ENCODE results near the gene PUM1.

The PUM1 gene

DNA sequence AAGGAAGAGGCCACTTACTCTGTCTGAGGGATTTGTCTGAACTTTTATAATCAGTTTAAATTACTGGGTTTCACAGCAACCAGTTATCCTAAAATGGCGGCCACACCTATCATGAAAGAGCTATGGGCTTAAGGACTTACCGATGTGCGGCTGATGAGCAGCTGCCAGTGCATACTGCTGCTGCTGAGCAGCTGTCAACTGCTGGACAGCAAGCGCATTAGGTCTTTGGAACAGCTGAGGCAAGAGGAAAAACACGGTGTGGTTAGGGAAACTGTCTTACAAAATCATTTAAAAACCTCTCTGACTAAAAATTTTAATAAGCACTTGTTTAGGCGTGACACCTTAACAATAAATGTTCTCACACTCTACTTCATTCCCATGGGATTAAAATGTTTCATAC, 84.3 kb downstream of the PUM1 start:
- no peak overlapping the region for H3K4me3 ChIP-seq (ENCODE audit: low read length)
- H3K4ac ChIP-seq (ENCODE audit: low read depth, low read length), result no peak overlapping the region
- H3K18ac ChIP-seq (ENCODE audit: low read length), result no peak overlapping the region
- no peak overlapping the region for H3K27ac ChIP-seq (ENCODE audit: low read depth, low read length)
- no peak overlapping the region for H3K23ac ChIP-seq (ENCODE audit: low read length)
- H4K8ac ChIP-seq (ENCODE audit: low read depth, low read length), result no peak overlapping the region
- WGBS (ENCODE audit: extremely low coverage, insufficient coverage, low lambda C conversion rate), result no CpG with 5 or more reads among the region's 6 CpGs
- H3K56ac ChIP-seq (ENCODE audit: low read length), result no peak overlapping the region
- H2BK15ac ChIP-seq (replicated peaks; ENCODE audit: low read depth), result no peak overlapping the region
- no peaks in the 10 kb centered on the region for H3K27me3 ChIP-seq (ENCODE audit: insufficient read depth, low read length, poor library complexity)
- no peak overlapping the region for H2BK120ac ChIP-seq (ENCODE audit: low read depth, low read length)
- no peak overlapping the region for H2AK5ac ChIP-seq (ENCODE audit: low read length)
- no peaks in the 10 kb centered on the region for H3K4me1 ChIP-seq (ENCODE audit: control insufficient read depth, low read depth, low read length)
- no peak overlapping the region for H4K5ac ChIP-seq (ENCODE audit: low read length)
- H3K79me2 ChIP-seq (ENCODE audit: control insufficient read depth, insufficient read depth, low read length), result peaks cover 44% of the 10 kb centered on the region
- H3K36me3 ChIP-seq (ENCODE audit: control insufficient read depth, insufficient read depth, low read length), result peaks cover 2% of the 10 kb centered on the region
- H3K9ac ChIP-seq (ENCODE audit: low read length), result no peak overlapping the region
- H2BK5ac ChIP-seq (ENCODE audit: low read length), result no peak overlapping the region
- no peak overlapping the region for H3K4me2 ChIP-seq (ENCODE audit: low read length)
- H3K79me1 ChIP-seq (ENCODE audit: low read length), result peaks cover 20% of the 10 kb centered on the region
- DNase-seq, result no peak

DNA sequence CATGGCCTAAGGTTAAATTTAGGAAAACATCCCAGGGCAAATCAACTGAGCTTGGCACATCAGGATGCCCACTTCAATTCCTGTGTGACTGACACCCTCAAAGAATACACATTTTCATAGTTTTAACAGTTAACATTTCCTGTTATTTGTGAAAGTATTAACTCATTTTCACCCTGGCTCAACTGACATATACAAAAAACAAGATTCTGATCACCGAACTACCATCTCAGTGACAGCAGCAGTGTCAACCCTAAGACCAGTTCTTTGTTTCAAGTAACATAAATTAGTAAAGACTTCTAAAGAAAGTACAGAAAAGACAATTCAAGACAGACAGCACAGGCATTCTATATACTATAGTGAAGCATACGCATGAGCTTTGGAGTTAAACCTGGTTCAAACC, 88.0 kb downstream of the PUM1 start:
- H2BK120ac ChIP-seq (ENCODE audit: low read depth, low read length), result no peak overlapping the region
- H2BK15ac ChIP-seq (replicated peaks; ENCODE audit: low read depth), result no peak overlapping the region
- H3K23ac ChIP-seq (ENCODE audit: low read length), result no peak overlapping the region
- no peak overlapping the region for H2BK5ac ChIP-seq (ENCODE audit: low read length)
- H3K27ac ChIP-seq (ENCODE audit: low read depth, low read length), result no peak overlapping the region
- DNase-seq, result no peak
- H4K5ac ChIP-seq (ENCODE audit: low read length), result no peak overlapping the region
- H3K36me3 ChIP-seq (ENCODE audit: control insufficient read depth, insufficient read depth, low read length), result peaks cover 2% of the 10 kb centered on the region
- no peaks in the 10 kb centered on the region for H3K4me1 ChIP-seq (ENCODE audit: control insufficient read depth, low read depth, low read length)
- H3K4me3 ChIP-seq (ENCODE audit: low read length), result no peak overlapping the region
- H4K8ac ChIP-seq (ENCODE audit: low read depth, low read length), result no peak overlapping the region
- no peak overlapping the region for H3K4me2 ChIP-seq (ENCODE audit: low read length)
- no peak overlapping the region for H3K9ac ChIP-seq (ENCODE audit: low read length)
- no peak overlapping the region for H3K4ac ChIP-seq (ENCODE audit: low read depth, low read length)
- H3K79me2 ChIP-seq (ENCODE audit: control insufficient read depth, insufficient read depth, low read length), result peaks cover 21% of the 10 kb centered on the region
- no peaks in the 10 kb centered on the region for H3K27me3 ChIP-seq (ENCODE audit: insufficient read depth, low read length, poor library complexity)
- peaks cover 18% of the 10 kb centered on the region for H3K79me1 ChIP-seq (ENCODE audit: low read length)
- H3K18ac ChIP-seq (ENCODE audit: low read length), result no peak overlapping the region
- H3K56ac ChIP-seq (ENCODE audit: low read length), result no peak overlapping the region
- no CpG with 5 or more reads among the region's 2 CpGs for WGBS (ENCODE audit: extremely low coverage, insufficient coverage, low lambda C conversion rate)
- no peak overlapping the region for H2AK5ac ChIP-seq (ENCODE audit: low read length)

DNA sequence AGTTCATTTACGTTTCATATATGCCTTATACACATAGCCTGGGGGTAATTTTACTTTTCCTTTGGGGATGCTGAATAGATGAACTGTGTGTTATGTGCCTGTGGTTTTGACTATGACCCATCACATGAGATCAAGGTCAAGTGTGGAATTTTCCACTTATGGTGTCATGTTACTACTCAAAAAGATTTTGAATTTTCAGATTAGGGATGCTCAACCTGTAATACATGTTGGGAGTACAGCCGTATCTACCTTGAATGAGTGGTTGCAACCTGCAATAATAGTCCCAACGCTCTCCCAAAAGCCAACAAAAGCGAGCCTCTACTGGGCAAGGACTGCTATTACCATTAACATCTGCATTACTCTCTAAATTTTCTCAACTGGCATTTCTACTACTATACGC, 88.4 kb downstream of the PUM1 start:
- peaks cover 18% of the 10 kb centered on the region for H3K79me2 ChIP-seq (ENCODE audit: control insufficient read depth, insufficient read depth, low read length)
- no peak overlapping the region for H2BK5ac ChIP-seq (ENCODE audit: low read length)
- H3K27ac ChIP-seq (ENCODE audit: low read depth, low read length), result no peak overlapping the region
- no peak overlapping the region for H3K56ac ChIP-seq (ENCODE audit: low read length)
- H3K27me3 ChIP-seq (ENCODE audit: insufficient read depth, low read length, poor library complexity), result no peaks in the 10 kb centered on the region
- no peak overlapping the region for H3K23ac ChIP-seq (ENCODE audit: low read length)
- H3K4ac ChIP-seq (ENCODE audit: low read depth, low read length), result no peak overlapping the region
- H2BK15ac ChIP-seq (replicated peaks; ENCODE audit: low read depth), result no peak overlapping the region
- H4K5ac ChIP-seq (ENCODE audit: low read length), result no peak overlapping the region
- H3K4me2 ChIP-seq (ENCODE audit: low read length), result no peak overlapping the region
- no peak overlapping the region for H2AK5ac ChIP-seq (ENCODE audit: low read length)
- peaks cover 2% of the 10 kb centered on the region for H3K36me3 ChIP-seq (ENCODE audit: control insufficient read depth, insufficient read depth, low read length)
- no peak overlapping the region for H3K18ac ChIP-seq (ENCODE audit: low read length)
- no CpG with 5 or more reads among the region's 5 CpGs for WGBS (ENCODE audit: extremely low coverage, insufficient coverage, low lambda C conversion rate)
- H3K4me1 ChIP-seq (ENCODE audit: control insufficient read depth, low read depth, low read length), result no peaks in the 10 kb centered on the region
- H3K79me1 ChIP-seq (ENCODE audit: low read length), result peaks cover 15% of the 10 kb centered on the region
- no peak overlapping the region for H3K4me3 ChIP-seq (ENCODE audit: low read length)
- H4K8ac ChIP-seq (ENCODE audit: low read depth, low read length), result no peak overlapping the region
- peak; percentile 25 for DNase-seq
- H3K9ac ChIP-seq (ENCODE audit: low read length), result no peak overlapping the region
- H2BK120ac ChIP-seq (ENCODE audit: low read depth, low read length), result no peak overlapping the region

DNA sequence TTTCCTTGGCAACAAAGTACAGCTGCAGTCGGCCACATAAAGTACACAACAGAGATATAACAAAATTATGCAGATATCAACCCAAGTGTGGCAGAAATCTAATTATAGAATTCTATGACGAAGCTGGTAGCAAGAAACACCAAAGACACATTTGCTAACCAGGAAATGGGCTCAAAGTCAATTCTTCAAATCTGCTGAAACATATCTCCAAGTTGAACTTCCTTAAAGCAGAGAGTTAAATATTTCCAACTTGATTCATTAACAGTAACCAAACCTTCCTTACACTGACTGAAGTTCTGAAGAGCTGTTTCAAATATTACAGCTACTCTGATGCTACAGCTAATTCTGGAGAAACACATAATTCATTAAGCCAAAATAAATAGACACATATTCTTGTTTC, 89.4 kb downstream of the PUM1 start:
- no peak overlapping the region for H3K56ac ChIP-seq (ENCODE audit: low read length)
- peaks cover 15% of the 10 kb centered on the region for H3K79me1 ChIP-seq (ENCODE audit: low read length)
- no peak overlapping the region for H3K9ac ChIP-seq (ENCODE audit: low read length)
- H3K27ac ChIP-seq (ENCODE audit: low read depth, low read length), result no peak overlapping the region
- no peak overlapping the region for H3K4me2 ChIP-seq (ENCODE audit: low read length)
- H3K4ac ChIP-seq (ENCODE audit: low read depth, low read length), result no peak overlapping the region
- H3K23ac ChIP-seq (ENCODE audit: low read length), result no peak overlapping the region
- H3K27me3 ChIP-seq (ENCODE audit: insufficient read depth, low read length, poor library complexity), result no peaks in the 10 kb centered on the region
- no CpG with 5 or more reads among the region's 2 CpGs for WGBS (ENCODE audit: extremely low coverage, insufficient coverage, low lambda C conversion rate)
- DNase-seq, result no peak
- H3K36me3 ChIP-seq (ENCODE audit: control insufficient read depth, insufficient read depth, low read length), result peaks cover 2% of the 10 kb centered on the region
- no peak overlapping the region for H4K5ac ChIP-seq (ENCODE audit: low read length)
- peaks cover 16% of the 10 kb centered on the region for H3K79me2 ChIP-seq (ENCODE audit: control insufficient read depth, insufficient read depth, low read length)
- H3K4me3 ChIP-seq (ENCODE audit: low read length), result no peak overlapping the region
- H2BK15ac ChIP-seq (replicated peaks; ENCODE audit: low read depth), result no peak overlapping the region
- no peak overlapping the region for H2AK5ac ChIP-seq (ENCODE audit: low read length)
- H2BK120ac ChIP-seq (ENCODE audit: low read depth, low read length), result no peak overlapping the region
- no peak overlapping the region for H3K18ac ChIP-seq (ENCODE audit: low read length)
- no peaks in the 10 kb centered on the region for H3K4me1 ChIP-seq (ENCODE audit: control insufficient read depth, low read depth, low read length)
- H4K8ac ChIP-seq (ENCODE audit: low read depth, low read length), result no peak overlapping the region
- H2BK5ac ChIP-seq (ENCODE audit: low read length), result no peak overlapping the region

DNA sequence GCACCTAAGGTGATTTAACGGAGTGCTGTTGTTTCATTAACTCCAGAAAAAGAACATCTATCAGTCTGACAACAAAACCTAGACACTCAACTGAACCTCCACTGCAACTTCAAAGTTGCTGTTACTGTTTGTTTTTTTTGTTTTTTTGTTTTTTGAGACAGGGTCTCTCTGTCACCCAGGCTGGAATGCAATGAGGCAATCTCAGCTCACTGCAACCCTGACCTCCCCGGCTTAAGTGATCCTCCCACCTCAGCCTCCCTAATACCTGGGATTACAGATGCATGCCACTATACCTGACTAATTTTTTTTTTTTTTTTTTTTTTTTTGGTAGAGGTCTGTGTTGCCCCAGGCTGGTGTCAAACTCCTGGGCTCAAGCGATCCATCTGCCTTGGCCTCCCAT, 90.3 kb downstream of the PUM1 start:
- H3K18ac ChIP-seq (ENCODE audit: low read length), result no peak overlapping the region
- H3K36me3 ChIP-seq (ENCODE audit: control insufficient read depth, insufficient read depth, low read length), result peaks cover 2% of the 10 kb centered on the region
- no peak overlapping the region for H3K4me3 ChIP-seq (ENCODE audit: low read length)
- no peaks in the 10 kb centered on the region for H3K27me3 ChIP-seq (ENCODE audit: insufficient read depth, low read length, poor library complexity)
- H3K27ac ChIP-seq (ENCODE audit: low read depth, low read length), result no peak overlapping the region
- no peak overlapping the region for H2BK5ac ChIP-seq (ENCODE audit: low read length)
- H3K4me1 ChIP-seq (ENCODE audit: control insufficient read depth, low read depth, low read length), result no peaks in the 10 kb centered on the region
- no peak overlapping the region for H4K8ac ChIP-seq (ENCODE audit: low read depth, low read length)
- H3K9ac ChIP-seq (ENCODE audit: low read length), result no peak overlapping the region
- H3K23ac ChIP-seq (ENCODE audit: low read length), result no peak overlapping the region
- WGBS (ENCODE audit: extremely low coverage, insufficient coverage, low lambda C conversion rate), result no CpG with 5 or more reads among the region's 3 CpGs
- H3K4ac ChIP-seq (ENCODE audit: low read depth, low read length), result no peak overlapping the region
- H2BK120ac ChIP-seq (ENCODE audit: low read depth, low read length), result no peak overlapping the region
- peaks cover 14% of the 10 kb centered on the region for H3K79me1 ChIP-seq (ENCODE audit: low read length)
- no peak overlapping the region for H3K4me2 ChIP-seq (ENCODE audit: low read length)
- no peak overlapping the region for H3K56ac ChIP-seq (ENCODE audit: low read length)
- no peak overlapping the region for H4K5ac ChIP-seq (ENCODE audit: low read length)
- DNase-seq, result peak; percentile 55
- no peak overlapping the region for H2AK5ac ChIP-seq (ENCODE audit: low read length)
- no peak overlapping the region for H2BK15ac ChIP-seq (replicated peaks; ENCODE audit: low read depth)
- peaks cover 16% of the 10 kb centered on the region for H3K79me2 ChIP-seq (ENCODE audit: control insufficient read depth, insufficient read depth, low read length)

DNA sequence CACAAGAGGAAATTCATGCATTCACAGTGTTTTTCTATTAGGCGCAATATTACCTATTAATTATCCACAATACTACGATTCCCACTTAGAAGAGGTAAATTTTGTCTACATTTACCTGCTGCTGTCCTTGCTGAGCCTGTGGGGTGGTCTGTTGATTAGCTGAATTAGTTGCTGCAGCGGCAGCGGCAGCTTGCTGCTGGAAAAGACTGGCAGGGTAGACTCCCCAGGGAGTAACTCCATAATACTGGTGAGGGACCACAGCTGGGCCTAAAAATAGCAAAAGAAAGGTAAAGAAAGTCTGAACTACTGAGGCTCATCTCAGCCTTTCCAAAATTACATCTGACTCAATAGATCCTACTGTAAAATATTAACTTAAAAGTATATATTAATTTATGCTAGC, 91.0 kb downstream of the PUM1 start:
- no peak overlapping the region for H3K56ac ChIP-seq (ENCODE audit: low read length)
- H2AK5ac ChIP-seq (ENCODE audit: low read length), result no peak overlapping the region
- no CpG with 5 or more reads among the region's 4 CpGs for WGBS (ENCODE audit: extremely low coverage, insufficient coverage, low lambda C conversion rate)
- no peak overlapping the region for H3K4ac ChIP-seq (ENCODE audit: low read depth, low read length)
- no peak for DNase-seq
- H3K27me3 ChIP-seq (ENCODE audit: insufficient read depth, low read length, poor library complexity), result no peaks in the 10 kb centered on the region
- no peak overlapping the region for H2BK5ac ChIP-seq (ENCODE audit: low read length)
- H3K23ac ChIP-seq (ENCODE audit: low read length), result no peak overlapping the region
- no peak overlapping the region for H3K18ac ChIP-seq (ENCODE audit: low read length)
- H3K36me3 ChIP-seq (ENCODE audit: control insufficient read depth, insufficient read depth, low read length), result no peaks in the 10 kb centered on the region
- H2BK120ac ChIP-seq (ENCODE audit: low read depth, low read length), result no peak overlapping the region
- H4K8ac ChIP-seq (ENCODE audit: low read depth, low read length), result no peak overlapping the region
- H4K5ac ChIP-seq (ENCODE audit: low read length), result no peak overlapping the region
- H3K9ac ChIP-seq (ENCODE audit: low read length), result no peak overlapping the region
- no peak overlapping the region for H3K4me2 ChIP-seq (ENCODE audit: low read length)
- H3K79me1 ChIP-seq (ENCODE audit: low read length), result peaks cover 11% of the 10 kb centered on the region
- peaks cover 16% of the 10 kb centered on the region for H3K79me2 ChIP-seq (ENCODE audit: control insufficient read depth, insufficient read depth, low read length)
- H3K4me1 ChIP-seq (ENCODE audit: control insufficient read depth, low read depth, low read length), result no peaks in the 10 kb centered on the region
- H3K27ac ChIP-seq (ENCODE audit: low read depth, low read length), result no peak overlapping the region
- no peak overlapping the region for H2BK15ac ChIP-seq (replicated peaks; ENCODE audit: low read depth)
- H3K4me3 ChIP-seq (ENCODE audit: low read length), result no peak overlapping the region
